GM18508 (cell line): ENCODE results near the gene IGFBP4.

ENCODE experiments used
- ATAC-seq: cut with Tn5 transposase; IDR thresholded peaks from one replicate; pipeline ENCODE4 v1.9.1; 2021; ENCODE audit warnings: moderate number of reproducible peaks; ENCODE audit not compliant: insufficient read depth, unreplicated experiment

The IGFBP4 gene

GRCh38 chr17:40485851-40486521 is 42.7 kb downstream of the IGFBP4 start:
- ATAC-seq: no peak

DNA sequence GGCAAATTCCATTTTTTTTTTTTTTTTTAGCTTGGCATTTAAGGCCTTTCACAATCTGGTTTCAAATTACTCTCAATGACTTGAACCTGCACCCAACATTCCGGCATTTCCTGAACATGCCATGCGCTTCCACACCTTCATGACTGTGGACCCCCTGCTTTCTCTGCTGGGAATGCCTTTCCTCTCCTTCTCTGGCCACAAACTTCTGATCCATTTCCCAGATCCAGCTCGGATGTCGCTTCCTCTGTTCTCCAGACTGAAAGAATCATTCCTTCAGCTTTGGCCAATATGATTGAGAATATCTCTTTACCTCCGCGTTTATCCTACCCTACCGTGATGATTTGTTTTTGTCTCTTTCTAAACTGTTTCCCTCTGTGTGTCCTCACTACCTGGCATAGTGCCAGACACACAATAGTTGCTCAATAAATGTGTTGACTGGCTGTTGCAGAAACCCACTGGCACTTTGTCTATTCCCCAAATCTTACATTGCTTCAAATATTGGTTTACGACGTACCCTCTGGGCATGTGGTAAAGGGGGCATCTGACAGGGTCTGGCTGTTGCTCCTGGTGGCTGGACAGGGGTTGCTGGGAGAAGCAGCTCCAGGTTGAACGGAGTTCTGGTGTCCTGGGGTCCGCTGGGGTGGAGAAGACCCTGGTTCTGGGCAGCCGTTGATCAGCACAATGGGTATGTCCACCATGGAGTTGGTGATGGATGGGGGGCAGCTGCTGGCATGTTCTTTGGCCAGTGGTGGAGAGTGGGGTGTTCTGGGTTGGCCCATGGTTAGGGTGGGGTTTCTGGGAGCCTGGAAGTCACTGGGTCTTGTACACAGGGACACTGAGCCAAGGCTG is 43.5 kb downstream of the IGFBP4 start:
- ATAC-seq: no peak

DNA sequence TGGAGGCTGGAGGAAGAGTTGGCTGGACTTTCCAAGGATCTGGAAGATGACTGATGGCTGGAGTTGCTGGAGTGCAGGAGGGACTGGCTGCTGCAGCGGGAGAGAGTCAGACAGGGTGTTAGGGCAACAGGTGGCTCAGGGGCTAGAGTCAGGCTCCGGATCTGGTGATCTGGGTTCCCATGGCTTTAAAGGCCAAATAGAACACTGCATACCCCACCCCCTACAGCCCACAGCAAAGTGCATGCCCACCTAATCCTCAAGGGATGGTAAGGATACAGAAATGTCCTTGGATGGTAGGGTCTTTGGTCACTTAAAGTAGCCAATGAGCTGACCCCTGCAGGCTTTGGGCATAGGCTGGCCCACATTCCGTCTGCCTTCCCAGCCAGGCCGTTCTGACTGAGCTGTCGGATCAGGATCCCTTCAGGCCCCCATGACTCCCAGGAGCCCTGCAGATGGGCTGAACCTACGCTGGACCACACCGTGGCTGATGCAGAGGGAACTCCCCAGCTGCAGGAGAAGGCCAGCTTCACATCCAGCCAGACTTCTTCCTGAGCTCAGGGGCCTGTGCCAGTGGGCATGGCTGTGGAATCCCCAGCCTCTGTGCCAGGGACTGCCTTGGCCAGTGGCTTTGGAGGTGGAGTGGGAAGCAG is 44.2 kb downstream of the IGFBP4 start:
- ATAC-seq: no peak

DNA sequence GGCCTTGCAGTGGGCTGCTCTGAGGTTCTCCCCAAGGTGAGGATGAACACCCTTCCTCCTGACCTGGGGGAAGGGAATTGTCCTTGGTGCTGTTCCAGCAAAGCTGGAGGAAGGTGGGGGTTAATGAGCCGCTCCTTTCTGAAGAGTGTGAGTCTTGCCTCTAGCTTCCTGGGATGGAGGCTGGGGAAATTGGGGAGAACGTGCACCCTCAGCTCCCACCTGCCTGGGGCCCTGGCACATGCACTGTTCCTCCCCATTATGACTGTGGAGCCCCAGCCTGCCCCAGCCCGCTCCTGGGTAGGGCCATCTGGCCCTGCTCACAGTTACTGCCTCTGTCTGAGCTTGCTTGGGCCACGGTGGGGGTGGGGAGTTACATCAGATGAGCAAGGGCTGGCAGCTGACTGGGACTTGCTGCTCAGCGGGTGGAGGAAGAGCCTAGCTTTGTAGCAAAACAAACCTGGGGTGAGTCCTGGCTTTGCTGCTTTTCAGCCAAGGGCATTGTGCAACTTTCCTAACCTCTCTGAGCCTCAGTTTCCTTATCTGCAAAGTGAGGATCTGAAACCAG is 47.1 kb downstream of the IGFBP4 start:
- no peak for ATAC-seq

GRCh38 chr17:40490982-40491381 is 47.7 kb downstream of the IGFBP4 start:
- ATAC-seq: no peak

GRCh38 chr17:40491486-40491885 is 48.2 kb downstream of the IGFBP4 start:
- no peak for ATAC-seq

GRCh38 chr17:40493697-40494096 is 50.4 kb downstream of the IGFBP4 start:
- ATAC-seq: no peak

DNA sequence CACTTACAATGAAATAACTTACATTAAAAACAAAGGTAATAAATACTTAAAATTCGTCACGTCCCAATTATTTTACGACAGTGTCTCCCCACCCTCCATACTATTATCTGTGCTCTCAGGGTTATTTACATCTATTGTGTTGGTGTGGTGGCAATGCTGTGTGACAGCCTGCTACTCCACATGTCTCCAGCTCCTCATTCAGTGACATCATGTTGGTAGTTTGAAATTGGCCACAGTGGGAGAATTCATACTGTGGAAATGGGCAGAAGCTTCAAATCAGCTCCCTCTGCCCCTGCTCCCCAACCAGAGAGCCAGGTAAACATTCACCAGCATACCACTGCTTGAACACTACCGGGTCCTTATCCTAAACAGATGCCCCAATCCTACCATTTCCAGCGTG is 51.9 kb downstream of the IGFBP4 start:
- no peak for ATAC-seq

- ATAC-seq: no peak
Measured at GRCh38 chr17:40496170-40496569, 52.9 kb downstream of the IGFBP4 start.

DNA sequence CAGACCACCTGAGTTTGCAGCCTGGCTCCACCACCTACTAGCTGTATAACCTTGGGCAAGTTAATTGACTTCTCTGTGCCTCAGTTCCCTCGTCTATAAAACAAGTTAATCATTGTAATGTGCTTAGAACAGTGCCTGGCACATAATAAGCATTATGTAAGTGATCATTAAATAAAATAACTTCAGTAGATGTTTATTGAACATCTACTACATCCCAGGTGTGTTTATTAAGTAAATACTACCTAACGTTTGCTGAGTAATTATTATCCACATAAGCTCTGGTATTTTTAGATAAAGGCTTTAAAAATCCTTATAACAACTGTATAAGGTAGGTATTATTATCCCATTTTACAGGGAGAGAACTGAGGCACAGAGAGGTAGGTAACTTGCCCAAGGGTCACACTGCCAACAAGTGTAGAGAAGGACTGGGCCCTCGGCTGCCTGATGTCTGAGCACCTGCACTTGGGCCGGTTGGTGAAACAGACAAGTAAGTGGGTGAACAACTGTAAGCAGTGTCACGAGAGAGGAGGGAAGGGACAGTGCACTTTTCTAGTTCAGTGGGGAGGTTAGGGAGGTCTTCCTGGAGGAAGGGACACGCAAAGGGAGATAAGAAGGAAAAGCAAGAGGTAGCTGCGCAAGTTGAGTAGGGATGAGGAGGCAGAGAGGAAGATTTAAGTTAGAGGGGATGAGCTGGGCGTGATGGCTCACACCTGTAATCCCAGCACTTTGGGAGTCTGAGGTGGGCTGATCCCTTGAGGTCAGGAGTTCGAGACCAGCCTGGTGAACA is 53.6 kb downstream of the IGFBP4 start:
- ATAC-seq: no peak

GRCh38 chr17:40497695-40498094 is 54.4 kb downstream of the IGFBP4 start:
- no peak for ATAC-seq

DNA sequence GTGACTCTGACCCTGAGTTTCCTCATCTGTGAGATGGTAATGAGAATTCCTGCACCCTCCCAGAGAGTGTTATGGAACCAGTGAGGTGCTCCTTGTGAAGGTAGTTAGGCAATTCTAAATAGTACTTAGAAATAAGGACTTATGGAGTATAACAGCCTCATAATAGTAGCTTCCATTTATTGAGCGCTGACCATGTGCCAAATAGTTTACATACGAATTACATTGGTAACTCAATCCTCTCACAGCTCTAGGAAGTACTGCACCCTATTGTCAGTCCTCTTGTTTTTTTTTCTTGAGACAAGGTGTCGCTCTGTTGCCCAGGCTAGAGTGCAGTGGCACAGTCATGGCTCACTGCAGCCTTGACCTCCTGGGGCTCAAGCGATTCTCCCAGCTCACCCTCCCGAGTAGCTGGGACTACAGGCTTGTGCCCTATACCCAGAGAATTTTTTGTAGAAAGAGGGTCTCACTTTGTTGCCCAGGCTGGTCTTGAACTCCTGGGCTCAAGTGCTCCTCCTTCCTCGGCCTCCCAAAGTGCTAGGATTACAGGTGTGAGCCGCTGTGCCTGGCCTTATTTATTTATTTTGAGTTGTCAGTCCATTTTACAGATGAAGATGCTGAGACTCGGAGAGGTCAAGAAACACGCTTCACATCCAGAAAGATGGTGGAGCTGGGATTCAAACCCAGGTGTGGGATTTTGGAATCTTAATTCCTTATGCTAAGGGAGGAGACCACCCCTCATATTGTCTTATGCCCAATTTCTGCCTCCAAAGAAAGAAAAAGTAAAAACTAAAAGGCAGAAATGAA is 55.2 kb downstream of the IGFBP4 start:
- no peak for ATAC-seq

- no peak for ATAC-seq
Measured at GRCh38 chr17:40499551-40500189, 56.4 kb downstream of the IGFBP4 start.

DNA sequence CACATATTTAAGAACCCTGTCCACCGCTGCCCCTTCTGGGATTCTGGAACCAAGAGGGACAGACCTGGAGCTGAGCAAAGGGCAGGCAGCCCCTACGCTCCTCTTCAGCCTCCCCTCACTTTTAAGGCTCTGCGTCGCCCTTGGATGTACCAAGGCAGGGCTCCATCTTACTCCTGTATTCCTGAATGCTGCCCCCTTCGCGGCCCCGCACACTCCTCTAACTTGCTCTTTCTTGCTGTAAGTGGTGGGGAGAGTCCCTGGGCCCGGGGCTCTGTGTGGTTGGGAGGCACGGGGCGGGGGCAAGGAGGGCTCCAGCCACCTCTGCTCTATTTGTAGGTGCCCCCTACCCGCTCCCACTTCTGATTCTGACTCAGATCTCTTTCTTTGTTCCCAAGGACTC is 56.9 kb downstream of the IGFBP4 start:
- ATAC-seq: no peak

DNA sequence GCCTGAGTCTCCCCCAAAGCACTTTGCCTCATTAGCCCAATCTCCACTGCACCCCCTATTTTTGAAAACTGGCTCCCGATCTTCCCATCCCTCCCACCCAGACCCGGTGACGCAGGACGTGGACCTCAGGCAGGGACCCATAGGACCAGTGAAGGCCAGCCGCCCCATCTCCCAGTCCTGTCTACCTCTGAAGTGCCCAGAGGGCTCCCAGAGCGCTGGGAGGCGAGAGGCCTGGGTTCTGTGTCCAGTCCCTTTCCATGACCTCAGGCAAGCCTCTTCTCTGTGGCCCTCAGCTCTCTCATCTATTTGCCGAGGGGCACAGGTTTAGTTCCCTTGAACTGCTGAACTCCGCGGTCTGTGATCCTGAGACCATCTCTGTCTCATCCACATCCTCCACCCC is 57.5 kb downstream of the IGFBP4 start:
- no peak for ATAC-seq

DNA sequence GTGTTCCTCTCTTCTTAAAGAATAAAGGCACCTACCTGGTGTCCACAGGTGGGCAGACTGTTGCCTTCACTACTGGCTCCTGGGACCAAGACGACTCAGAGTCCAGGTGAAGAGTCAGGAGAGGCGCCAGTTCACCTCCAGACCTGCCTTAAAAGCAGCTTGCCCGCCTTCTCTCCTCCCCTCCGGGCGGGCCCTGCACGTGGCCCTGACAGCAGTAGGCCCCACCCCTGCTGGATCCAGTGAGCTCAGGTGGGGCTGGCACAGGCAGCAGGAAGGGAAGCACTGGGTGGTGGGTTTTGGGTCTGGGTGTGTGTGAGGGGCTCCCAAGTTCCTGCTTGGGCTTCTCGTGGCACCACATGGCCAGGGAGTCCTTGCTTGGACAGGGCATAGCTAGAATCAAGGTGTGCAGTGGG is 58.3 kb downstream of the IGFBP4 start, which contains the start of gene TNS4:
Gene TNS4, minus strand, starts transcription at position 125 of the 413 bp plus-strand sequence. CDS start 5,198 bp downstream, outside the sequence.
- no peak for ATAC-seq

- no peak for ATAC-seq
Measured at GRCh38 chr17:40502716-40503115, 59.5 kb downstream of the IGFBP4 start.

GRCh38 chr17:40503154-40503553 is 59.9 kb downstream of the IGFBP4 start:
- ATAC-seq: no peak

GRCh38 chr17:40506786-40507185 is 63.5 kb downstream of the IGFBP4 start:
- ATAC-seq: no peak
